ENCODE results near the gene RGS3. TPM values are rescaled to one million over a fixed set of nuclear protein-coding genes. Genes with fewer than 3 reads are reported as not detected.
A peak's percentile ranks its signal among the peaks of the same experiment; 100 is the strongest.

The RGS3 gene
- total and polyA plus RNA-seq, 2 of the 13 experiments (the other 11 are each of a cell fraction or from before 2014, with no cell fraction given), result 17.1 to 28.8 TPM

DNA sequence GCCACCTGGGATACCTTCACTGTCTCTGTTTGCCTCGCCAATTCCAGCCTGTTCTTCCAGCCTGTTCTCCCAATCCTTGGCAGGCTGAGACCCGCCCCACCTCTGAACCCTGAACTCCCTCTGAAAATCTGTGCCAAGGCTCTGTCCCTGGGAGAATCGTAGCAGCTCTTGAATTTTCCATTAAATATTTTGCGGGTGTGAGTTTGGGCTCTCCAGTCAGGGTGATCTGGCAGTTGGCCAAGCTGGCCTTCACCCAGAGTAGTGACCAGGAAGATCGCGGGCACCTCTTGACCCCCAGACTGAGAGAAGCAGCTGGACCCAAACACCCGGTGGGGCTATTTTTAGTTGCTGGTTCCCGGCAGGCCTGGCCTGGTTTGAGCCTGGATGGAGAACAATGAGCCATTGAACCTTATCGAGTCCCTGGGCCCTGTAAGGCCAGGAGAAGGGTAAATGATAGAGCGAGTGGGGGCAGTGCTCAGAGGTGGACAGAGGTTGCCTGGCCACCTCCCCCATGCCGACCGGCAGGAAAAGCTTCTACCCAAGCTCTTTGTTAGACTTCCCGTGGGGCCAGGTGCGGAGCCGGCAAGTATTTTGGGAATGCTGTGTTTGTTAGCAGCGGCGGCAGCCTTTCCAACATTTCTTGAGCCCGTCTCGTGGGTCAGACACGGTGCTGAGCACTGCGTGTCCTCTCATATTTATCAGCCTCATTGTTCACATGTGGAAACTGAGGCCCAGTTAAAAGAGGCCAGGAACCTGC, 146.2 kb downstream of the RGS3 start (continued):
- TF ChIP-seq, protein P1, sequence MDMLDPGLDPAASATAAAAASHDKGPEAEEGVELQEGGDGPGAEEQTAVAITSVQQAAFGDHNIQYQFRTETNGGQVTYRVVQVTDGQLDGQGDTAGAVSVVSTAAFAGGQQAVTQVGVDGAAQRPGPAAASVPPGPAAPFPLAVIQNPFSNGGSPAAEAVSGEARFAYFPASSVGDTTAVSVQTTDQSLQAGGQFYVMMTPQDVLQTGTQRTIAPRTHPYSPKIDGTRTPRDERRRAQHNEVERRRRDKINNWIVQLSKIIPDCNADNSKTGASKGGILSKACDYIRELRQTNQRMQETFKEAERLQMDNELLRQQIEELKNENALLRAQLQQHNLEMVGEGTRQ (IDR thresholded peaks at IDR 0.05; ENCODE audit: low read depth, low read length), result no peak
- TF ChIP-seq, protein P1 (CRISPR knock-in tag; IDR thresholded peaks at IDR 0.05; ENCODE audit: borderline replicate concordance), result no peak
- TF ChIP-seq ZNF839 (CRISPR knock-in tag; IDR thresholded peaks at IDR 0.05; ENCODE audit: borderline replicate concordance) (no peak), GFI1 (CRISPR knock-in tag; IDR thresholded peaks at IDR 0.05; ENCODE audit: borderline replicate concordance) (peak; percentile 93), HMGA1 (CRISPR knock-in tag; conservative IDR thresholded peaks at IDR 0.05) (no peak), ZNF850 (CRISPR knock-in tag; conservative IDR thresholded peaks at IDR 0.05) (0 out of 2 replicates have a peak, but pooled peaks have one; percentile 25), TBL1XR1 (IDR thresholded peaks at IDR 0.05; ENCODE audit: borderline replicate concordance, low read length, partially characterized antibody) (peak; percentile 68), ZNF75D (CRISPR knock-in tag; IDR thresholded peaks at IDR 0.05; ENCODE audit: borderline replicate concordance) (no peak), JDP2 (CRISPR knock-in tag; IDR thresholded peaks at IDR 0.05; ENCODE audit: borderline replicate concordance) (no peak), ZNF788 (CRISPR knock-in tag; IDR thresholded peaks at IDR 0.05; ENCODE audit: borderline replicate concordance) (peak; percentile 53; the same call in 1 of the 2 replicates), ZNF468 (CRISPR knock-in tag; IDR thresholded peaks at IDR 0.05) (no peak), ZNF644 (CRISPR knock-in tag; IDR thresholded peaks at IDR 0.05; ENCODE audit: low read depth) (0 out of 2 replicates have a peak, but pooled peaks have one; percentile 21), TGIF2 (CRISPR knock-in tag; IDR thresholded peaks at IDR 0.05) (no peak), ZNF235 (CRISPR knock-in tag; IDR thresholded peaks at IDR 0.05; ENCODE audit: borderline replicate concordance) (no peak; the same call in 1 of the 2 replicates), SMYD3 (CRISPR knock-in tag; IDR thresholded peaks at IDR 0.05) (peak; percentile 51; the same call in 1 of the 2 replicates), RAD21 (CRISPR knock-in tag; IDR thresholded peaks at IDR 0.05) (peak; percentile 24; the same call in 1 of the 2 replicates), TBX2 (CRISPR knock-in tag; IDR thresholded peaks at IDR 0.05; ENCODE audit: borderline replicate concordance) (peak; percentile 93), SATB2 (CRISPR knock-in tag; IDR thresholded peaks at IDR 0.05) (no peak), ZNF674 (CRISPR knock-in tag; IDR thresholded peaks at IDR 0.05; ENCODE audit: low read depth) (no peak)
- TF ChIP-seq, protein P2, sequence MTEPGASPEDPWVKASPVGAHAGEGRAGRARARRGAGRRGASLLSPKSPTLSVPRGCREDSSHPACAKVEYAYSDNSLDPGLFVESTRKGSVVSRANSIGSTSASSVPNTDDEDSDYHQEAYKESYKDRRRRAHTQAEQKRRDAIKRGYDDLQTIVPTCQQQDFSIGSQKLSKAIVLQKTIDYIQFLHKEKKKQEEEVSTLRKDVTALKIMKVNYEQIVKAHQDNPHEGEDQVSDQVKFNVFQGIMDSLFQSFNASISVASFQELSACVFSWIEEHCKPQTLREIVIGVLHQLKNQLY (CRISPR knock-in tag; IDR thresholded peaks at IDR 0.05), result peak; percentile 74
- TF ChIP-seq, protein P3, sequence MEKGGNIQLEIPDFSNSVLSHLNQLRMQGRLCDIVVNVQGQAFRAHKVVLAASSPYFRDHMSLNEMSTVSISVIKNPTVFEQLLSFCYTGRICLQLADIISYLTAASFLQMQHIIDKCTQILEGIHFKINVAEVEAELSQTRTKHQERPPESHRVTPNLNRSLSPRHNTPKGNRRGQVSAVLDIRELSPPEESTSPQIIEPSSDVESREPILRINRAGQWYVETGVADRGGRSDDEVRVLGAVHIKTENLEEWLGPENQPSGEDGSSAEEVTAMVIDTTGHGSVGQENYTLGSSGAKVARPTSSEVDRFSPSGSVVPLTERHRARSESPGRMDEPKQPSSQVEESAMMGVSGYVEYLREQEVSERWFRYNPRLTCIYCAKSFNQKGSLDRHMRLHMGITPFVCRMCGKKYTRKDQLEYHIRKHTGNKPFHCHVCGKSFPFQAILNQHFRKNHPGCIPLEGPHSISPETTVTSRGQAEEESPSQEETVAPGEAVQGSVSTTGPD (CRISPR knock-in tag; IDR thresholded peaks at IDR 0.05), result peak; percentile 82; the same call in 1 of the 2 replicates
- TF ChIP-seq, protein P4, sequence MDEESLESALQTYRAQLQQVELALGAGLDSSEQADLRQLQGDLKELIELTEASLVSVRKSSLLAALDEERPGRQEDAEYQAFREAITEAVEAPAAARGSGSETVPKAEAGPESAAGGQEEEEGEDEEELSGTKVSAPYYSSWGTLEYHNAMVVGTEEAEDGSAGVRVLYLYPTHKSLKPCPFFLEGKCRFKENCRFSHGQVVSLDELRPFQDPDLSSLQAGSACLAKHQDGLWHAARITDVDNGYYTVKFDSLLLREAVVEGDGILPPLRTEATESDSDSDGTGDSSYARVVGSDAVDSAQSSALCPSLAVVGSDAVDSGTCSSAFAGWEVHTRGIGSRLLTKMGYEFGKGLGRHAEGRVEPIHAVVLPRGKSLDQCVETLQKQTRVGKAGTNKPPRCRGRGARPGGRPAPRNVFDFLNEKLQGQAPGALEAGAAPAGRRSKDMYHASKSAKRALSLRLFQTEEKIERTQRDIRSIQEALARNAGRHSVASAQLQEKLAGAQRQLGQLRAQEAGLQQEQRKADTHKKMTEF (CRISPR knock-in tag; IDR thresholded peaks at IDR 0.05), result peak; percentile 93
